K562 (cell line): ENCODE data around the gene BCL11A. TPM values are rescaled to one million over a fixed set of nuclear protein-coding genes. Genes with fewer than 3 reads are reported as not detected.

Source experiments
- ATAC-seq: fragments of 200-7000 bp; cut with Tn5 transposase; 3 replicates; pipeline ENCODE4 v1.9.1; 2020; ENCODE audit warnings: moderate library complexity
- BruUV-seq: library from RNA; stranded (reverse); fragments of 400-500 nt; replicated peaks from 2 replicates; lab custom pipeline; 2021; lab: Mats Ljungman, UMichigan
- CTCF ChIA-PET: fragments of 300-600 bp; formaldehyde crosslinking; extraction: SDS; loops from one replicate; lab custom pipeline; 2021; ENCODE audit warnings: low intra/inter-chr PET ratio; lab: Yijun Ruan, JAX
- POLR2A ChIA-PET: fragments of 300-600, 350-650 bp; sonication (Branson Sonifier 250); formaldehyde crosslinking; extraction: SDS; loops from one replicate; lab custom pipeline; 2021; ENCODE audit warnings: antibody characterized with exemption, inconsistent platforms; lab: Yijun Ruan, JAX
- DNase-seq, 4 experiments: peaks; one replicate each; pipeline versions ENCODE4 v3.0.0 to v3.0.0-alpha.2; 2011 to 2018; ENCODE audit warnings: low spot score in 3 of 4, mixed read lengths in 3 of 4; ENCODE audit errors: extremely low read depth in 1 of 4
- FAIRE-seq: peaks from 2 replicates; lab custom pipeline; 2011; peaks lifted over from hg19 to GRCh38; lab: Jason Lieb, UNC
- H2AFZ ChIP-seq: 2 replicates; pipeline ENCODE4 v1.6.0; 2011; ENCODE audit warnings: low read depth, low read length, control low read depth, inconsistent platforms
- H3K27ac ChIP-seq: fragments of 200-600 bp; 3 replicates; pipeline ENCODE4 v1.8.0; 2011; ENCODE audit warnings: low read depth, mild to moderate bottlenecking, control low read depth, inconsistent platforms, low read length, moderate library complexity, mixed read lengths; ENCODE audit errors: extremely low read depth
- H3K27me3 ChIP-seq, 2 experiments: fragments of 300-600 bp in 1 of 2; 2 replicates in 1 of 2; 3 replicates in 1 of 2; pipeline versions ENCODE4 v1.6.0 to v1.8.0; 2011; ENCODE audit warnings: inconsistent platforms in 2 of 2, low read length in 2 of 2, mild to moderate bottlenecking in 1 of 2, mixed read lengths in 1 of 2, moderate library complexity in 1 of 2; ENCODE audit not compliant: control insufficient read depth in 2 of 2, insufficient read depth in 2 of 2
- H3K36me3 ChIP-seq: fragments of 300-600 bp; 3 replicates; pipeline ENCODE4 v1.8.0; 2011; ENCODE audit warnings: mild to moderate bottlenecking, low read length, inconsistent platforms; ENCODE audit not compliant: control insufficient read depth, insufficient read depth
- H3K4me1 ChIP-seq, 2 experiments: fragments of 200-600 bp in 1 of 2; replicated peaks in 1 of 2; 2 replicates in 1 of 2; 3 replicates in 1 of 2; pipeline versions ENCODE4 v1.5.1 to v1.8.0; 2011; ENCODE audit warnings: inconsistent platforms in 2 of 2, low read length in 2 of 2, mild to moderate bottlenecking in 1 of 2, mixed read lengths in 1 of 2, moderate library complexity in 1 of 2; ENCODE audit not compliant: control insufficient read depth in 2 of 2, insufficient read depth in 2 of 2
- H3K4me2 ChIP-seq: 2 replicates; pipeline ENCODE4 v1.6.1; 2011; ENCODE audit warnings: low read length, control low read depth, inconsistent platforms, mixed read lengths; ENCODE audit not compliant: insufficient read depth
- H3K4me3 ChIP-seq: fragments of 200-600 bp; sonication (generic), shearing (Covaris generic); 2 replicates; pipeline ENCODE4 v1.5.1; 2016; ENCODE audit warnings: control low read depth, inconsistent platforms
- H3K79me2 ChIP-seq: fragments of 200-600 bp; 3 replicates; pipeline ENCODE4 v1.8.0; 2011; ENCODE audit warnings: low read length, inconsistent platforms; ENCODE audit not compliant: control insufficient read depth, insufficient read depth
- H3K9ac ChIP-seq, 2 experiments: 2 replicates each; pipeline versions ENCODE4 v1.6.0 to v1.6.1; 2011; ENCODE audit warnings: low read depth in 2 of 2, low read length in 2 of 2, control low read depth in 1 of 2, inconsistent platforms in 1 of 2, mild to moderate bottlenecking in 1 of 2, mixed read lengths in 1 of 2; ENCODE audit not compliant: insufficient read depth in 1 of 2
- H3K9me1 ChIP-seq: one replicate; pipeline ENCODE4 v1.6.0; 2011; ENCODE audit warnings: inconsistent platforms, mild to moderate bottlenecking, low read length, moderate library complexity; ENCODE audit not compliant: control insufficient read depth, insufficient read depth
- H3K9me3 ChIP-seq: replicated peaks from 2 replicates; pipeline ENCODE4 v1.5.1; 2011; ENCODE audit warnings: low read depth, low read length, inconsistent platforms; ENCODE audit not compliant: control insufficient read depth, insufficient read depth
- H4K20me1 ChIP-seq: replicated peaks from 2 replicates; pipeline ENCODE4 v1.6.1; 2011; ENCODE audit warnings: low read length, inconsistent platforms, mixed read lengths; ENCODE audit not compliant: control insufficient read depth, insufficient read depth
- CXXC5 ChIP-seq: fragments of 250-450 bp; sonication (Bioruptor Pico); IDR thresholded peaks from 2 replicates; pipeline ENCODE4 v1.8.0; 2022; ENCODE audit warnings: inconsistent platforms, mild to moderate bottlenecking, moderate library complexity
- HSF4 ChIP-seq: fragments of 250-450 bp; sonication (Bioruptor Pico); IDR thresholded peaks from 2 replicates; pipeline ENCODE4 v2.1.2; 2022; ENCODE audit warnings: mild to moderate bottlenecking, moderate library complexity, borderline replicate concordance
- MAZ ChIP-seq, 2 experiments: fragments of 450-650 bp in 1 of 2; sonication (generic) in 1 of 2; formaldehyde crosslinking; IDR thresholded peaks in 1 of 2; conservative IDR thresholded peaks in 1 of 2; 2 replicates each; pipeline versions ENCODE4 v1.4.0 to v1.5.0; 2020; ENCODE audit warnings: mild to moderate bottlenecking in 1 of 2, missing genetic modification reagents in 1 of 2
- MYBL2 ChIP-seq, 2 experiments: fragments of 450-650 bp in 1 of 2; sonication (generic) in 1 of 2; formaldehyde crosslinking in 1 of 2; IDR thresholded peaks; 2 replicates each; pipeline versions ENCODE4 v1.6.1 to v1.8.1; 2017 to 2022; ENCODE audit warnings: borderline replicate concordance in 1 of 2, inconsistent platforms in 1 of 2, low read depth in 1 of 2, mild to moderate bottlenecking in 1 of 2, missing genetic modification reagents in 1 of 2, moderate library complexity in 1 of 2
- PCBP1 ChIP-seq: fragments of 200-400 bp; formaldehyde crosslinking; IDR thresholded peaks from 2 replicates; pipeline ENCODE4 v1.6.1; 2018; ENCODE audit warnings: mild to moderate bottlenecking, low read depth, low read length; ENCODE audit not compliant: poor library complexity, severe bottlenecking
- WGBS: fragments of 100-300 bp; shearing (Covaris generic); methylation state at CpG from one replicate; pipeline ENCODE4 v1.1.6; 2016; ENCODE audit warnings: low coverage, mixed read lengths; ENCODE audit not compliant: insufficient coverage; ENCODE audit errors: missing lambda C conversion rate; 5-methylcytosine and 5-hydroxymethylcytosine counted together
- in situ Hi-C: fragments of 300-500 bp; cut with MboI; formaldehyde crosslinking; loops from 4 replicates; pipeline ENCODE4 v1.15.0; 2018; ENCODE audit warnings: inconsistent platforms, mixed read lengths
- intact Hi-C: fragments of 100-400 bp; cut with micrococcal nuclease; formaldehyde crosslinking; loops from 2 replicates; pipeline ENCODE4 v1.14.2; 2022
- polyA plus RNA-seq, 8 experiments: library from polyadenylated mRNA; depleted of rRNA in 4 of 8; stranded (reverse) in 5 of 8; unstranded in 3 of 8; fragments of >200 nt; fragmentation: Nextera tagmentation in 2 of 8; fragmentation: Illumina TruSeq in 1 of 8; extraction: Ambion mirVana in 2 of 8; extraction: Trizol in 1 of 8; gene quantifications; 2 replicates each; pipeline versions ENCODE4 v1.2.1 to v1.2.3, GENCODE V29; 2011 to 2014; ENCODE audit warnings: inconsistent platforms in 1 of 8, missing spikeins in 1 of 8
- total RNA-seq, 7 experiments: library from RNA; depleted of rRNA in 6 of 7; stranded (reverse); fragments of >200 nt in 6 of 7; fragmentation: Illumina TruSeq in 2 of 7; extraction: Trizol in 2 of 7; gene quantifications; 2 replicates each; pipeline versions ENCODE4 v1.2.1 to v1.2.3, GENCODE V29; 2011 to 2021; ENCODE audit warnings: low replicate concordance in 1 of 7
- TF ChIP-seq, protein P1 (sequence below), 2 experiments: IDR thresholded peaks; 2 replicates each; pipeline ENCODE4 v1.6.1; 2011; ENCODE audit warnings: borderline replicate concordance in 1 of 2, control low read depth in 1 of 2, low read depth in 1 of 2, low read length in 1 of 2, mild to moderate bottlenecking in 1 of 2, mixed read lengths in 1 of 2, moderate library complexity in 1 of 2; ENCODE audit not compliant: insufficient read depth in 1 of 2, insufficient read length in 1 of 2, poor library complexity in 1 of 2, severe bottlenecking in 1 of 2; ENCODE audit errors: extremely low read depth in 1 of 2

The BCL11A gene
- total and polyA plus RNA-seq, 9 of the 15 experiments (the other 6 are each of a cell fraction or from before 2014, with no cell fraction given) = 0.13 TPM; not detected in 8

DNA sequence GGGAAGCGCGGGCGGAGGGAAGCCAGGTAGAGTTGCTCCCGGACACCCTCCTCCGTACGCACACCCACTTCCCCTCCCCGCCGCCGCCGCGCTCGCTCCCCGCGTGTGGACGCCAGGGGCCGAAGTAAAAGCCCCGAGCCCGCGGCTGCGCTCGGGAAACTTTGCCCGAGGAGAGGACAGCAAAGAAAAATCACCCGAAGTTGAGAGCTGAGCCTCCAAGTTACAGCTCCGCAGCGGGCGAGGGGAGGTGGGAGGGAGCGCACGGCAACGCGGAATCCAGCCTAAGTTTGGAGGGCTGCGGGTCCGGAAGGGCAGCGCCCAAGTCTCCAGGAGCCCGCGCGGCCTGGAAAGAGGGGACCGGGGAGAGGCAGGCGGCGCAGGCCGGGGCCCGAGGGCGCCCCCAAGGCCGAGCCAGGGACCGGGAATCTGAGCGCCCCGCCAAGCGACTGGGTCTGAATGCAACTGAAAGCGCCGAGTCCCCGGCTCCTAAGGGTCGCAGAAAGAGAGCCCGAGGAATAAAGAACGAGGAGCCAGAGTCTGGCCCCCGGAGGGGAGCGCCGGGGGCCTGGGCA is 706 bp upstream of the BCL11A start:
- in situ Hi-C loops = no loop called here
- DNase-seq = peak in 2 of 4 experiments; percentile 8 to 19

More for the DNA sequence above, 706 bp upstream of the BCL11A start:
- Histone ChIP-seq H3K4me3 (peak overlapping the region; percentile 29), H3K9ac (peak overlapping the region in 1 of 2 experiments; percentile 68; a peak in 2 of 4 replicates), H3K79me2 (no peaks in the 10 kb centered on the region), H3K4me2 (0 out of 2 replicates have a peak overlapping the region, but pooled peaks have one; percentile 42), H3K9me3 (no peaks in the 10 kb centered on the region), H3K4me1 (peaks cover 0 to 33% of the 10 kb centered on the region in 2 experiments; a peak in 2 of 5 replicates), H4K20me1 (no peaks in the 10 kb centered on the region), H3K36me3 (no peaks in the 10 kb centered on the region), H3K27ac (no peak overlapping the region), H2AFZ (0 out of 2 replicates have a peak overlapping the region, but pooled peaks have one; percentile 7), H3K9me1 (no peaks in the 10 kb centered on the region), H3K27me3 (peaks cover 27 to 42% of the 10 kb centered on the region in 2 experiments; a peak in 4 of 5 replicates)
- intact Hi-C loops = no loop called here
- ChIA-PET CTCF (no interaction called here), POLR2A (no interaction called here)
- ATAC-seq (peak; percentile 28), FAIRE-seq (no peak)
- TF ChIP-seq MYBL2 (IDR thresholded peaks at IDR 0.05; ENCODE audit: low read depth) = no peak
- TF ChIP-seq MYBL2 (CRISPR knock-in tag; IDR thresholded peaks at IDR 0.05; ENCODE audit: borderline replicate concordance) = no peak
- TF ChIP-seq HSF4 (CRISPR knock-in tag) = no peak
- TF ChIP-seq MAZ (CRISPR knock-in tag; conservative IDR thresholded peaks at IDR 0.05 in 1 of 2, IDR thresholded peaks at IDR 0.05 in 1 of 2) = 0 out of 4 replicates have a peak, but pooled peaks of 1 of the 2 experiments have one; percentile 10
- TF ChIP-seq CXXC5 = 0 out of 2 replicates have a peak, but pooled peaks have one; percentile 8
- peak; percentile 64 for TF ChIP-seq PCBP1
- TF ChIP-seq, protein P1, sequence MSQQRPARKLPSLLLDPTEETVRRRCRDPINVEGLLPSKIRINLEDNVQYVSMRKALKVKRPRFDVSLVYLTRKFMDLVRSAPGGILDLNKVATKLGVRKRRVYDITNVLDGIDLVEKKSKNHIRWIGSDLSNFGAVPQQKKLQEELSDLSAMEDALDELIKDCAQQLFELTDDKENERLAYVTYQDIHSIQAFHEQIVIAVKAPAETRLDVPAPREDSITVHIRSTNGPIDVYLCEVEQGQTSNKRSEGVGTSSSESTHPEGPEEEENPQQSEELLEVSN (IDR thresholded peaks at IDR 0.05; ENCODE audit: borderline replicate concordance in 1 of 2, extremely low read depth in 1 of 2, insufficient read depth in 1 of 2, insufficient read length in 1 of 2, low read depth in 1 of 2, low read length in 1 of 2, poor library complexity in 1 of 2, severe bottlenecking in 1 of 2) = peak in 1 of 2 experiments; percentile 11
- BruUV-seq = no TSS peak
- 5% methylated on average over 42 of the region's 56 CpGs for WGBS
